NCI-H2081 (cell line): ENCODE results near the gene RNF111.
"Not testable (repeated sequence)": the region's sequence is repeated elsewhere in the genome, so short reads cannot be mapped to it uniquely, and the experiment has no call there.

Experiments used
- DNase-seq, 2 experiments: peaks; one replicate each; lab custom pipeline; 2025; lab: John Stamatoyannopoulos, UW

RNF111 gene

DNA sequence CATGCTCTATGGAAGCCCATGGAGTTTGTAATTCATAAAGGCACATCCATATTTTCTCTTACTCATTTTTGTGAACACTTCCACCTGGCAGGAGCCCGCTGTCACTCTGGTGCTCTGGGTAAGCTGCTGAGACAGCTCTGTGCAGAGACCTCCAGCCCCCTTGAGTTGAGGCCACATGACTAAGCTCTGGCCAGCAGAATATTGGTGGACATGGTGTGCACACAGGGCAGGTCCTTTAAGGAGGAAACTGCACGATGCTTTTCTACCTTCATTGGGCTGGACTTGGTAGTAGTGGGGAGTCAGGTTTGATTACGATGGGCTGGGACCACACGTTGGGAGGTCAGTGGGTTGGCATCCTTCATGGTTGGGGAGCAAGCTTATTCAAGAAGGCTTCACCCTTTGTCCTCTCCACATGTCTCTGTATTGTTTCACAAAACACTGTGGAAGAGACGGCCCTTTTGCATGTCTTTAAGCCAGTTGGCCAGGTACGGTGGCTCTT lies 146.5 kb downstream of the RNF111 start:
- no peak for DNase-seq

DNA sequence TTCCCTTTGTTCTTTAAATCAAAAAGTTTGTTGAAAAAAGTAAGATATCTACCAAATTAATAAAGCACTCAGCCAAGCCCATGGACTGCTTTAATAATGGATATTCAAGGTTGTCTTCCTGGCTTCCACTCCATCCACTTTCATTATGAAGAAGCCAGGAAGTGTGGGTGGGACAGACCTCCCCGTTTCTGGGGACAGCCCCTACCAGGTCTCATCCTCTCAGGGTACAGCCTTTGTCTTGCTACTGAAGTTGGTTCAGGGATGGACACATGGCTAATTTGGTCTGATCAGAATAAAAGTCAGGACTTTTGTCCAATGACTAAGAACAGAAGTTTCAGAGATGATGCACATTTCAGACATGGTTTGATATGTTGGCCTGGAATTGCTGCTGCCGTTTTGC lies 150.1 kb downstream of the RNF111 start:
- DNase-seq = no peak

DNA sequence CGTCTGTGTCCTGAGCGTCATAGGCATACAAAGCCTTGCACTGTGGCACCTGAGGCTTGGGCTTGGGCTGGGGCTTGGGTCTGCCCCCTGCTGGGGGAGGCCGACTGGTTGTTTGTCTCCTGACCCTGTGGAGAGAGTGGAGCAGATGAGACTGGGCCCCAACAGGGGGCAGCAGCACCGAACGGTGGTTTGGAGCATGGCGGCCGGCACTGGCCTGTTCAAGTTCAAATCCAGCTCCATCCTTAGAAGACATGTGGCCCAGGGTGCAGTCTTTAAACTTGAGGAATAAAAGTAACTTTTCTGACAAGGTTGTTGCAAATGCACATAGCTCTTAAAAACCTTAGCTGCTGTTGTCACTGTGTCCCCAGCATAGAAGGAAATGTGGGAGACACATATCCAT lies 150.8 kb downstream of the RNF111 start:
- peak in 1 of 2 experiments; percentile 20 for DNase-seq

DNA sequence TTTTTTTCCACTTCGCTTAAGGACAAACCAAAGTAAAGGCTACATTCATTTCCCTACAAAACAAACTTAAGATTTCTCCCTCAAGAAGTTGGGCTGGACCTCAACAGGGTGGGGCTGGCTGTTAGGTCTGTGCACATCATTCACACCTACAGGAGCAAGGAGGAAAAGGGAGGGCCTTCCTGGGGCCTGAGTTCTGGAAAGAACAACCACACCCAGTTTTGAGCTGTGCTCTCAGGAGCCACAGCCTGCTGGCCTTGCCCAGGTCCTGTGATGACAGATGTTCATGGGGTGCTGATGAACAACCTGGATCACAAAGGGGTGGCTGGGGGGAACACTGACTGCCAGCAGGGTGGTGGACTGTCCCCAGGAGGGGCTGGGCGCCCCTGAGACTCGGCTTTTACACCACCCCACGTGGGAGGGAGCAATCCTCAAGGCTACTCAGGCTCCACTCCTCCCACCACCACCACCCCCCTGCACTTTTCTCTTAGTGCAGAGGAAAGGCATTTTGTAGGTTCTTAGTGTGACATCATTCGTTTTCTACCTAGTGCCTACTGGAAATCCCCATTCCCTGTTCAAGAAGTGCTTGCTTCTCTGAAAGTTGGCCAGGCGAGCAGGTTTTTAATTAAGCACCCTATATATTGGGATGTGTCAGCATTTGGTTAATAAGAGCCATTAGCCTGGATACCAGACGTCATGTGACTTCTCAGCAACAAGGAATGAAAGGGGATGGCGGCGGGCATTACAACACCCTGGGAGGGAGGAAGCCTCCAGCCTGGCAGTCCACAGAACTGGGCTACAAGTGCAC lies 153.2 kb downstream of the RNF111 start:
- DNase-seq = no peak

DNA sequence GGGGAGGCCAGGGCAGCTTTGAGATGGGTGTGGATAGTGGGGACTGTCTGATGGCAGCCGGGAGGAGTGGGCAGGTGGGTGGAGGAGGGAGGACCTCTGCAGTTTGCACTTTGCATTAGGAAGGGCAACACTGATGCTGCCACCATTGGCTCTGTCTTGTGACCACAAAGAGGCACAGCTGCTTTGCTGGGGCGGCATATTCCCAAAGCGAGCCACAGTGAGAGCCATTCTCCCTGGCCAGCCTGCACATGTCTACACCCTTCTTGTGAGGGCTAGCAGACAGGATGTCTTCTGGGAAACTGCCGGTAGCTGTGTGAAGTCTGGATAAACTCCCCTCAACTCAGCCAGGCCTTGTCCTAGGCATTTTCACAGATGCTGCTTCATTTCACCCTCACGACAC lies 155.8 kb downstream of the RNF111 start:
- no peak for DNase-seq

DNA sequence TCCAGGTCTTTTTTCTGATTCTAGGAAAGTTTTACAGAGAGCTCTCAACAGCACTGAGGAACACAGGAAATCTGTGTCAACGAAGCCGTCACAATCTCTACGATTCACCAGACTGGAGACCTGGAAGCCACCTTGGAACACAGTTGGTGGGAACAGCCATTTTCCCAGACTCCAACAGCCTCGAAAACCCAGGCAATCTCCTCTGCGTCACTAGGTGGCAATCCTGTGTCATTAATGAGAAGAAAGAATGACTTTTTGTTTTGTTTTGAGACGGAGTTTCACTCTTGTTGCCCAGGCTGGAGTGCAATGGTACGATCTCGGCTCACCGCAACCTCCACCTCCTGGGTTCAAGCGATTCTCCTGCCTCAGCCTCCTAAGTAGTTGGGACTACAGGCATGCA lies 157.1 kb downstream of the RNF111 start:
- DNase-seq = not testable (repeated sequence)
